Measurements from ENCODE around the gene EDRF1. TPM values are rescaled to one million over a fixed set of nuclear protein-coding genes. Genes with fewer than 3 reads are reported as not detected.

EDRF1 gene
- total and polyA plus RNA-seq, 2 of the 4 experiments (the other 2 are of a cell fraction) = 17.0 to 24.9 TPM

DNA sequence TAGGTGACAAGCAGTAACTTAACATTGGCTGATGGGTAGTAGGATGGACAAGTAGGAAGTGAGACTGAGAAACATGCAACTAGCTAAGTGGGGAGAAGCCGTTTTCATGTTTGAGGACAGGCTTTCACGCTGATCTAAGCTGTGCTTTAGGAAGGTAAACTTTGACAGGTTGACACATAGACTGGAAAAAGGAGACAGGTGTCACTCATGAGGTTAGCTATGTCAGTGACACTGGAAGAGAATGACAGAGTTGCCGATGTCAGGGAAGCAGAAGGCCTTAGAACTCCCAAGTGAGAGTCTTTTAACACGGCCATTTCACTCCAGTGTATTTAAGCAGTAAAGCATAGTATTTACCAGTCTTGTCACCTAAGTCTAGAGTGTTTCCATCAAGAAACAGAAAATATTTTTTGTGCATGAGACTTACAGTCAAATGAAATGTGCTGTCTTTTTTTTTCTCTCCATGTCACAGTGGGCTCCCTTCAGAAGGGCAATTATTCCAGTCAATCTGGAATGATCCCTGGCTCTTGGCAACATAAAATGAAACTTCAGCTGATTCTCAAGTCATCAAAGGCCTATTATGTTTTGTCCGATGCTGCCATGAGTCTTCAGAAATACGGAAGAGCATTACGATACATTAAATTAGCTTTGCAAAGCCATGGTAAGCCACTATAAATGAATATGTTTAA, 20.6 kb downstream of the EDRF1 start:
- intact Hi-C loops (cut with micrococcal nuclease) (loop anchor here (5.0 kb wide), 1 partner anchor 92 kb away; no protein-coding TSS in a partner anchor), in situ Hi-C loops (cut with MboI; ENCODE audit: low sequenced_read_pairs) (loop anchor here (25.0 kb wide), 1 partner anchor 928 kb away; the partner anchor contains the start of gene ABRAXAS2), dilution Hi-C loops (cut with HindIII; ENCODE audit: low sequenced_read_pairs, unreplicated experiment) (no loop called here)
- ChIA-PET POLR2A (ENCODE audit: unreplicated experiment) (no interaction called here), CTCF (interaction anchor here (0.7 kb wide), 1 partner anchor 864 kb away, joined by 3 read pairs; no protein-coding TSS in a partner anchor)
- no peak overlapping the region for H3K18ac ChIP-seq (ENCODE audit: low read depth, low read length)
- H3K9me1 ChIP-seq (ENCODE audit: insufficient read depth, low read length) = no peaks in the 10 kb centered on the region; the same call in 1 of the 2 replicates
- H3K23ac ChIP-seq (ENCODE audit: low read depth, low read length) = no peak overlapping the region
- H3K4me3 ChIP-seq (ENCODE audit: insufficient read depth, low read depth, low read length) = no peak overlapping the region
- no peak overlapping the region for H3K4ac ChIP-seq (ENCODE audit: low read depth, low read length)
- peaks cover 48% of the 10 kb centered on the region for H3K36me3 ChIP-seq (ENCODE audit: control insufficient read depth, insufficient read depth, low read length)
- H3K56ac ChIP-seq (ENCODE audit: extremely low read depth, insufficient read depth, low read length) = no peak overlapping the region
- no peak overlapping the region for H2AK9ac ChIP-seq (replicated peaks; ENCODE audit: low read depth, low read length, poor library complexity)
- H4K20me1 ChIP-seq (ENCODE audit: insufficient read depth, low read length) = no peaks in the 10 kb centered on the region
- no peak overlapping the region for H3K9ac ChIP-seq (ENCODE audit: low read depth, low read length)
- no peak overlapping the region for H3K4me2 ChIP-seq (ENCODE audit: low read depth, low read length)
- H2BK20ac ChIP-seq (ENCODE audit: low read depth, low read length) = no peak overlapping the region
- H2AK5ac ChIP-seq (ENCODE audit: low read depth, low read length) = no peak overlapping the region
- no peak overlapping the region for H4K5ac ChIP-seq (ENCODE audit: low read depth, low read length)
- no peaks in the 10 kb centered on the region for H3K9me3 ChIP-seq (ENCODE audit: control insufficient read depth, insufficient read depth, low read length)
- H3K79me1 ChIP-seq (ENCODE audit: low read depth in 1 of 2, low read length in 2 of 2) = peaks cover 0 to 8% of the 10 kb centered on the region in 2 experiments; a peak in 1 of 4 replicates
- TF ChIP-seq FOS (IDR thresholded peaks at IDR 0.05; ENCODE audit: low read depth, low read length) (no peak), RCOR1 (IDR thresholded peaks at IDR 0.05; ENCODE audit: insufficient replicate concordance, low read length) (no peak)
- H3K27me3 ChIP-seq (ENCODE audit: control insufficient read depth, insufficient read depth, low read length) = no peaks in the 10 kb centered on the region
- no TSS peak for BruUV-seq (replicated peaks)
- H2BK120ac ChIP-seq (ENCODE audit: low read depth, low read length) = no peak overlapping the region
- no peak for DNase-seq
- no peak overlapping the region for H2BK15ac ChIP-seq (ENCODE audit: low read depth, low read length)
- H4K8ac ChIP-seq (ENCODE audit: low read depth in 2 of 2, low read length in 2 of 2) = no peak overlapping the region
- H3K14ac ChIP-seq (replicated peaks; ENCODE audit: low read depth, low read length) = no peak overlapping the region
- no peak for ATAC-seq (ENCODE audit: low read depth)
- H3K4me1 ChIP-seq (ENCODE audit: control insufficient read depth, insufficient read depth, low read length) = no peaks in the 10 kb centered on the region
- H2AFZ ChIP-seq (replicated peaks; ENCODE audit: low read length, poor library complexity) = no peak overlapping the region
- 100% methylated on average over 3 of the region's 7 CpGs; no CpG with 5 or more reads in 1 of the 2 experiments for WGBS, 2 experiments (ENCODE audit: extremely low coverage in 2 of 2, insufficient read length in 1 of 2)
- H2BK5ac ChIP-seq (ENCODE audit: low read depth, low read length, poor library complexity, severe bottlenecking) = no peak overlapping the region
- no peak overlapping the region for H4K91ac ChIP-seq (ENCODE audit: insufficient read depth, low read depth, low read length)
- H3K27ac ChIP-seq (ENCODE audit: insufficient read depth, low read length) = no peak overlapping the region

All from IMR-90 (cell line).